Esophagus muscularis mucosa (tissue), 4 donors: Measurements from ENCODE around the gene OSGEP. TPM values are rescaled to one million over a fixed set of nuclear protein-coding genes. Genes with fewer than 3 reads are reported as not detected.

Experiments used
- DNase-seq: peaks from one replicate; pipeline ENCODE4 v3.0.0-alpha.2; 2017; ENCODE audit errors: extremely low spot score
- H3K27ac ChIP-seq, 4 donors: fragments of 200-600 bp; sonication (generic); replicated peaks in 1 of 4; 1 replicate in 3 of 4; 2 replicates in 1 of 4; pipeline ENCODE4 v1.5.1; 2016 to 2019; ENCODE audit warnings: mild to moderate bottlenecking in 1 of 4
- H3K27me3 ChIP-seq, 4 donors: fragments of 200-600 bp; sonication (generic); one replicate each; pipeline versions ENCODE4 v1.5.1 to v1.6.0; 2016 to 2019
- H3K36me3 ChIP-seq, 4 donors: fragments of 200-600 bp; sonication (generic); one replicate each; pipeline ENCODE4 v1.5.1; 2016 to 2019
- H3K4me1 ChIP-seq, 4 donors: fragments of 200-600 bp; sonication (generic); one replicate each; pipeline ENCODE4 v1.5.1; 2016 to 2019
- H3K4me3 ChIP-seq, 4 donors: fragments of 200-600 bp; sonication (generic); 1 replicate in 2 of 4; 2 replicates in 2 of 4; pipeline ENCODE4 v1.5.1; 2016 to 2019; ENCODE audit warnings: mild to moderate bottlenecking in 4 of 4, moderate library complexity in 1 of 4
- H3K9me3 ChIP-seq, 4 donors: fragments of 200-600 bp; sonication (generic); 1 replicate in 3 of 4; 2 replicates in 1 of 4; pipeline ENCODE4 v1.5.1; 2016 to 2019
- EP300 ChIP-seq: sonication (generic); formaldehyde crosslinking; IDR thresholded peaks from one replicate; pipeline ENCODE4 v1.6.1; 2017; ENCODE audit warnings: antibody characterized with exemption
- POLR2A ChIP-seq: fragments of 450-650 bp; IDR thresholded peaks from one replicate; pipeline ENCODE4 v1.6.1; 2017; ENCODE audit warnings: antibody characterized with exemption, moderate library complexity, mild to moderate bottlenecking, low read depth
- POLR2AphosphoS5 ChIP-seq, 2 donors: sonication (generic); formaldehyde crosslinking; IDR thresholded peaks; one replicate each; pipeline ENCODE4 v1.6.1; 2017; ENCODE audit warnings: antibody characterized with exemption in 2 of 2
- WGBS: methylation state at CpG from one replicate; pipeline ENCODE4 v1.1.5; 2018; 5-methylcytosine and 5-hydroxymethylcytosine counted together
- intact Hi-C: fragments of 100-400 bp; cut with DNase I; formaldehyde crosslinking; loops from one replicate; pipeline ENCODE4 v1.15.1; 2023
- total RNA-seq, 4 donors: library from RNA; depleted of rRNA; stranded (reverse); fragments of >200 nt; gene quantifications; one replicate each; pipeline versions ENCODE4 v1.1.0 to v1.2.1, GENCODE V29; 2016
- TF ChIP-seq, protein P1 (sequence below), 3 experiments: fragments of 200-600 bp in 2 of 3; fragments of 450-650 bp in 1 of 3; sonication (generic) in 2 of 3; IDR thresholded peaks; one replicate each; pipeline ENCODE4 v1.5.1; 2017 to 2019; ENCODE audit warnings: antibody characterized with exemption in 3 of 3, mild to moderate bottlenecking in 2 of 3, moderate library complexity in 1 of 3

The OSGEP gene
- total RNA-seq, 4 donors from 2014 or later, result 23.5 to 36.8 (median 24.8) TPM

DNA sequence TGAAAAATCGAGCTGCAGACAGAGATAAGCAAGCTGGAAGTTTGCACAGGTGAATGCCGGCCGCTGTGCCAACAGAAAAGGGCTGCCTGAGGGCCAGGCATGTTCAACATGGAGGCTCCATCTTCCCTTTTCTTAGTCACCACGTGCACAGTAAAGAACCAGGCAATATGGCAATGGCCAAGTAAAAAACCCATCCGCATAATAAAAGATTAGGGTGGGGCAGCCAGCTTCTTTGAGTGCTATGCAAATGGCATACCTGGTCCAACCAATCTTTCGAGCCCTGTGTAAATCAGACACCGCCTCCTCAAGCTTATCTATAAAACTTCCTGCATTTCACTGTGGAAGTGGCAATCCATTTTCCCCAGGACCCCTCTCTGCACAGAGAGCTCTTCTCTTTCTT lies 31.3 kb upstream of the OSGEP start:
- Histone ChIP-seq H3K27me3 (peaks cover 0 to 14% (median 0%) of the 10 kb centered on the region in 4 donors), H3K4me3 (no peak overlapping the region), H3K36me3 (no peaks in the 10 kb centered on the region), H3K4me1 (peaks cover 0 to 10% (median 1%) of the 10 kb centered on the region in 4 donors), H3K27ac (no peak overlapping the region), H3K9me3 (no peaks in the 10 kb centered on the region)
- no peak for TF ChIP-seq EP300
- TF ChIP-seq, protein P1, sequence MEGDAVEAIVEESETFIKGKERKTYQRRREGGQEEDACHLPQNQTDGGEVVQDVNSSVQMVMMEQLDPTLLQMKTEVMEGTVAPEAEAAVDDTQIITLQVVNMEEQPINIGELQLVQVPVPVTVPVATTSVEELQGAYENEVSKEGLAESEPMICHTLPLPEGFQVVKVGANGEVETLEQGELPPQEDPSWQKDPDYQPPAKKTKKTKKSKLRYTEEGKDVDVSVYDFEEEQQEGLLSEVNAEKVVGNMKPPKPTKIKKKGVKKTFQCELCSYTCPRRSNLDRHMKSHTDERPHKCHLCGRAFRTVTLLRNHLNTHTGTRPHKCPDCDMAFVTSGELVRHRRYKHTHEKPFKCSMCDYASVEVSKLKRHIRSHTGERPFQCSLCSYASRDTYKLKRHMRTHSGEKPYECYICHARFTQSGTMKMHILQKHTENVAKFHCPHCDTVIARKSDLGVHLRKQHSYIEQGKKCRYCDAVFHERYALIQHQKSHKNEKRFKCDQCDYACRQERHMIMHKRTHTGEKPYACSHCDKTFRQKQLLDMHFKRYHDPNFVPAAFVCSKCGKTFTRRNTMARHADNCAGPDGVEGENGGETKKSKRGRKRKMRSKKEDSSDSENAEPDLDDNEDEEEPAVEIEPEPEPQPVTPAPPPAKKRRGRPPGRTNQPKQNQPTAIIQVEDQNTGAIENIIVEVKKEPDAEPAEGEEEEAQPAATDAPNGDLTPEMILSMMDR (IDR thresholded peaks at IDR 0.05), result no peak
- no peak for TF ChIP-seq POLR2AphosphoS5 (IDR thresholded peaks at IDR 0.05)
- TF ChIP-seq POLR2A, result no peak
- WGBS, result 46% methylated on average over 6 of the region's 7 CpGs
- intact Hi-C loops, result no loop called here
- no peak for DNase-seq

DNA sequence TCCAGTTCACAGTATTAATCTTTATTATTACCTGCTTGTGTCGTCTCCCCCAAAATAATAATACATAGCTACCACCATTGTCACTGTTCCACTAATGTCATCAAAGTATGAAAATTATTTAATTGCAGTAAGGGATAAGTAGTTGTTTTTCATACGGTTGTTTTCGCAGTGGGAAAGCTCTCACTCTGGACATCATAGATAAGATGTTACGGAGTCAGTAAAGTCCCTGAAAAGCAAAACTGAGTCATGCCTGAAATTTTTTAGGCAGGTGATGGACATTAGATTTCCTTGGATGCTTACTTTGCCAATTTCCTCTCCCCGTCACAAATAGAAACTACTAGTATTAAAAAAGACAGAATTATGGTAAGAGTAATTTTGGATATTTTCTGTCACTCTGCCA lies 27.8 kb upstream of the OSGEP start:
- intact Hi-C loops, result no loop called here
- WGBS, result 84% methylated on average over 5 of the region's 5 CpGs
- Histone ChIP-seq H3K4me3 (no peak overlapping the region), H3K4me1 (peaks cover 3 to 9% (median 5%) of the 10 kb centered on the region in 4 donors), H3K36me3 (peaks cover 0 to 9% (median 0%) of the 10 kb centered on the region in 4 donors), H3K9me3 (no peaks in the 10 kb centered on the region), H3K27ac (no peak overlapping the region), H3K27me3 (peaks cover 0 to 14% (median 0%) of the 10 kb centered on the region in 4 donors)
- TF ChIP-seq, protein P1 (IDR thresholded peaks at IDR 0.05), result no peak
- TF ChIP-seq POLR2A (no peak), EP300 (no peak), POLR2AphosphoS5 (IDR thresholded peaks at IDR 0.05) (no peak)
- DNase-seq, result no peak

DNA sequence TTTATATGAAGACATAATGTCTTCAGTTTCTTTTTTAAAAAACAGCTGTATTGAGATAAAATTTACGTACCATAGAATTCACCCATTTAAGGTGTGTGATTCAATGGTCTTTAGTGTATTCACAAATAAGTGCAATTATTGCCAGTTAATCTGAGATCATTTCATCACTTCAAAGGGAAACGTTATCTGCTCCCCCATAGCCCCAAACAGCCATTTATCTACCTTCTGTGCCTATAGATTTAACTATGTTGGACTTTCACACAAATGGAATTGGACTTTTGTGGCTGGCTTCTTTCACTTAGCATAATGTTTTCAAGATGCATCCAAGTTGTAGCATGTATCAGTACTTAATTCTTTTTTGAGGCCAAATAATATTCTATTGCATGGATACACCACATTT lies 24.3 kb upstream of the OSGEP start:
- intact Hi-C loops, result no loop called here
- WGBS, result 86% methylated on average over 2 of the region's 2 CpGs

DNA sequence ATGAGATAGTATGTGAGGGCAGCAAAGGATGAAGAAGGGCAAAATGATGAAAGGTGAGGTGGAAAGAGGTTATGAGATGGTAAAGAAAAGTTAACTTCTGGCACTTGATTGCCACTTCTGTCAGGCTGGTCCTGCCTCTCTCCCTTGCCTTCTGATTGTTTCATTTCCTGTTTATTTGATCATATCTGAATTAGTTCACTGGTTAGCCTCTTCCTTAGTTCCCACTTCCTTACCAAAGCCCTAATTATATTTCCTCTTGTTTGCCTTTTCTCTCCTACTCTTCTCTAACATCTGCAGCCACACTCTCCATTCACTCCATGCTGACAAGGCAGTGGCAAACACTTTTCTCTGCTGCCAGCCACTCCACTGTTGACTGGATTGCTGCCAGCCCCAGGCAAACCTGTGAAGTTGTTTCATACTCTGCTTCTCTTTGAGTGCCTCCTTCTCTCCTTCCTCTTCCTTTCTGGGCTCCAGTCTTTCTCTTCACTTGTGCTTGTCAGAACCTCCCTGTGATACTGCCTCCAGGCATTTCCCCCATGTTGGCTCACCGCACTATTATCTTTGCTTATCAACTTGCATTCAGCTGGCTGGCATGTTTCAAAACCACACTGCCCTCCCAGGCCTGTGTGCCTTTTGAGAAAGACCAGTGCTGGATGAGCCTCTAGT lies 22.7 kb upstream of the OSGEP start:
- intact Hi-C loops, result no loop called here
- Histone ChIP-seq H3K36me3 (peaks cover 0 to 60% (median 36%) of the 10 kb centered on the region in 4 donors), H3K27me3 (no peaks in the 10 kb centered on the region), H3K27ac (peak overlapping the region in 1 of 4 donors; percentile 17), H3K9me3 (no peaks in the 10 kb centered on the region), H3K4me1 (peaks cover 7 to 14% (median 10%) of the 10 kb centered on the region in 4 donors), H3K4me3 (no peak overlapping the region)
- no peak for TF ChIP-seq EP300
- TF ChIP-seq, protein P1 (IDR thresholded peaks at IDR 0.05), result no peak
- no peak for TF ChIP-seq POLR2A
- TF ChIP-seq POLR2AphosphoS5 (IDR thresholded peaks at IDR 0.05), result no peak
- no peak for DNase-seq
- 71% methylated on average over 1 of the region's 1 CpG for WGBS

More for the DNA sequence above, 24.3 kb upstream of the OSGEP start:
- Histone ChIP-seq H3K4me1 (peaks cover 7 to 14% (median 10%) of the 10 kb centered on the region in 4 donors), H3K27ac (no peak overlapping the region), H3K4me3 (no peak overlapping the region), H3K36me3 (peaks cover 0 to 44% (median 26%) of the 10 kb centered on the region in 4 donors), H3K9me3 (no peaks in the 10 kb centered on the region), H3K27me3 (no peaks in the 10 kb centered on the region)
- no peak for TF ChIP-seq EP300
- TF ChIP-seq, protein P1 (IDR thresholded peaks at IDR 0.05), result no peak
- TF ChIP-seq POLR2A, result no peak
- no peak for TF ChIP-seq POLR2AphosphoS5 (IDR thresholded peaks at IDR 0.05)
- DNase-seq, result no peak
